ENCODE results near the gene MYO5B.

- TF ChIP-seq CTCF (IDR thresholded peaks at IDR 0.05) (no peak), ZFX (IDR thresholded peaks at IDR 0.05; ENCODE audit: borderline replicate concordance) (no peak)
Measured at GRCh38 chr18:50073319-50073718, 121.6 kb downstream of the MYO5B start.

All from 22Rv1 (cell line).